ENCODE data around the gene ABHD17C. TPM values are rescaled to one million over a fixed set of nuclear protein-coding genes. Genes with fewer than 3 reads are reported as not detected.

Gene ABHD17C
- total RNA-seq, 1 experiment from 2014 or later, result 4.0 TPM

DNA sequence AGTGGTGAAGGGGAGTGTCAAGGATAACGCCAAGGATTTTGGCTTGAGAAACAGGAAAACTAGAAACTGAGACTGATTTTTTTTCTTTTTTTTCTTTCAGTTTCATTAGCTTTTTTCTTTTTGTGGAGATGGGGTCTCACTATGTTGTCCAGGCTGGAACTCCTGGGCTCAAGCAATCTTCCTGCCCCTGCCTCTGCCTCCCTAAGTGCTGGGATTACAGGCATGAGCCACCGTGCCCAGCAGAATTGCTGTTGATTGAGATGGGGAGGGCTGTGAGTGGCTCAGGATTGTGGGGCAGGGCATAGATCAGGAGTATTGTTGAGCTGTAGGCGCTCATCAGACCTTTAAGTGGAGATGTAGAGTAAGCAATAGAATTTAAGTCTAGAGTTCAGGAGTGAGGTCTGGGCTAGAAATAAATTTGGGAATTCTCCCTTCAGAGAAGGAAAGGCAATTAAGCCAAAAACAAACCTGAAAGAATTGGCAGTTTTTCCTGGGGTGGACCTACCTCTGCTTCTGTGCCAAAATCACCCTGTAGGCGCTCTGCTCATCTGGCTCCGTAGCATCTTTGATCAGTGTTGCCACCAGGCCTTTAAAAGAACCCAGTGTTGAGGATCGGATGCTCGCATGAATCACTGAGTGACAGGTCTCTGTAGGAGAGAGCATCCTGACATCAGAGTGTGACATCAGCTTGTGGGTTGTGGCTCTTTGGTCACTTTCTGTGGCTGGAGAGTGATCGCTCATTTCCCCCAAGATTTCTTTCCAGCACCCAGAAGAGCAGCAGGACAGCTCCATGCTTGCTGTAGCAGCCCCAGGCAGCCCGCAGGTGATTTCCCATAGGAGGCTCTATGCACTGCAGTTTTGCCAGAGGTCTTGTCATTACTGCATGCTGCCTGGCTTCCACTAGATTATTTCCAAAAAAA, 15.8 kb downstream of the ABHD17C start:
- DNase-seq (ENCODE audit: low read depth), result no peak
- in situ Hi-C loops (cut with HindIII; ENCODE audit: low pct_unique_long_range_greater_than_20kb, low sequenced_read_pairs), result no loop called here

DNA sequence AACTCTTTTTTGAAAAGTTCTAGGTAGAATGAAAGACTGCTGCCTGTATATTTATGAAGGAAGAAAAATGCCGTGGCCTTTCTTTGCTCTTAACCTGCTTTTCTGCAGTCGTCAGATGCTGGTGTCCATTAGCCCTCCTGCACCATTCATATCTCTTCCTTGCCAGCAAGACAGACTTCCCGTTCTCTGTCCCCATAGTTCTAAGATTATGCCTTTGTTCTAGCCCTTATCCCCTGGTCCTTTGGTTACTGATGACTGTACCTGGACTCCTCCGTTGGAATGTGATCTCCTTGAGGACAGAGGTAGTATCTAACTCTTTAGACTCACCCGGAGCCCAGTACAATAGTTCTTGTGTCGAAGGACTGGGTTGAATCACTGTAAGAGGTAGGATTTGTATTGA, 16.8 kb downstream of the ABHD17C start:
- no peak for DNase-seq (ENCODE audit: low read depth)
- in situ Hi-C loops (cut with HindIII; ENCODE audit: low pct_unique_long_range_greater_than_20kb, low sequenced_read_pairs), result no loop called here

DNA sequence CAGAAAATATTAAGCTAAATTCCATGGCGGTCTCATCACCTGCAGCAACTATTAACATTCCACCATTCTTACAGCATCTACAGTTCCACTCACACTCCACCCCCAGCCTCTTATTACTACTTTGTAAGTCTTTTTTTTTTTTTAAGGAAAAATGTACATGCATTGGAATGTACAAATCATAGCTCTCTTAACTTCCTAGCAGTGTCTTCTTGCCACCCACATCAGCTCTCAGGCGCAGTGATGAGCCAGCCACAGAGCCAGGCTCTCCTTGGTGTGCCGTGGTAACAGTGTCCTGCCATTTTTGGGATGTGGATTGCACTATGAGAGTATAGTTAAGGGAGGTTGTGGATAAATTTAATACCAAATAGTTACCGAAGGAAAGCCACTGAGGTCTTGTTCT, 17.8 kb downstream of the ABHD17C start:
- in situ Hi-C loops (cut with HindIII; ENCODE audit: low pct_unique_long_range_greater_than_20kb, low sequenced_read_pairs), result no loop called here
- DNase-seq (ENCODE audit: low read depth), result no peak

DNA sequence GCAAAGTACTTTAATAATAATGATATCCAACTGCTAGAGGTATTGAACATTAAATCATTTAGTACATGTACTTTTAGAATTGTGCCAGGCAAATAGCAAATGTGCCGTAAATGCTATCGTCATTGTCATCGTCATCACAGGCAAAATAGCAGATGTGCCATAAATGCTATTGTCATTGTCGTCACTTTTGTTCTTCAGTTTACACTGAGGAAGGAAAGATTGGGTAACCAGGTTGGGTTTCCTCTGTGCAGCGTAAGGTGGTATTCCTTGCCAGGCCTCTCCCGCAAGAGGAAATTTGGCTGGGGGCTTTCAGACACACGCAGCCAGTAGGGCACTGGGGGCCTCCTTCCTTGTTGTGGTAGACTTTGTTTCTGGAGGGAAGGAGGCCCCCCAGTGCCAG, 26.4 kb downstream of the ABHD17C start:
- no peak for DNase-seq (ENCODE audit: low read depth)
- in situ Hi-C loops (cut with HindIII; ENCODE audit: low pct_unique_long_range_greater_than_20kb, low sequenced_read_pairs), result no loop called here

DNA sequence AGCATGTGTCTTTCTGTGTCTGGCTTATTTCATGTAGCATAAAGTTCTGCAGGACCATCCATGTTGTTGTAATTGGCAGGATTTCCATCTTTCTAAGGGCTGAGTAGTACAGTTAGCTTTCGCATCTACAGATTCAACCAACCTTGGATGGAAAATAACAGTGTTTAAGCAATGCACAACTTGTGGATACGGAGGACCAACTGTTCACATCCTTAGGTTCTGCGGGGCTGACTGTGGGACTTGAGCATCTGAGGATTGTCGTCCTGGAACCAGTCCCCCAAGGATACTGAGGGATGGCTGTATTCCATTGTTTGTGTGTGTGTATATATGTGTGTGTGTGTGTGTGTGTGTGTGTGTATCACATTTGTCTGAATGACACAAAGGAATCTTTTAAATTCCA, 27.7 kb downstream of the ABHD17C start:
- DNase-seq (ENCODE audit: low read depth), result no peak
- in situ Hi-C loops (cut with HindIII; ENCODE audit: low pct_unique_long_range_greater_than_20kb, low sequenced_read_pairs), result no loop called here

DNA sequence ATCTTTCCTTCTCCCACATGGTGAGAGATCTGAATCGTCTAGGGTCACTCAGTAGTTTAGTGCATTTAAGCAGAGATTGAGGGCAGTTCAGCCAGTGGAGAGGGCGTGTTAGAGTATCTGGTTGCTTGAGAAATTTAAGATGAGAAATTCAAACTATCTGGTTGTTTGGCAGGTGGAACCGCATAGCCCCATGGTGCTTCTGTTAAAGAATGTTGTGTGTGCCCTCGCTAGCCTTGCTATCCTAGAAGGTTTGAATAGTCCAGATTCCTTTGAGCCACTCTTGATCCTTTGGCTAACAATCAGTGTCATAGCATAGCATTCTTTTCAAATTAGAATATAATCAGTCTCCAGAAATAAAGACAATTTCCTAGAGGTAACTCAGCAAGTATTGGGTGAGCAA, 32.1 kb downstream of the ABHD17C start:
- in situ Hi-C loops (cut with HindIII; ENCODE audit: low pct_unique_long_range_greater_than_20kb, low sequenced_read_pairs), result no loop called here

DNA sequence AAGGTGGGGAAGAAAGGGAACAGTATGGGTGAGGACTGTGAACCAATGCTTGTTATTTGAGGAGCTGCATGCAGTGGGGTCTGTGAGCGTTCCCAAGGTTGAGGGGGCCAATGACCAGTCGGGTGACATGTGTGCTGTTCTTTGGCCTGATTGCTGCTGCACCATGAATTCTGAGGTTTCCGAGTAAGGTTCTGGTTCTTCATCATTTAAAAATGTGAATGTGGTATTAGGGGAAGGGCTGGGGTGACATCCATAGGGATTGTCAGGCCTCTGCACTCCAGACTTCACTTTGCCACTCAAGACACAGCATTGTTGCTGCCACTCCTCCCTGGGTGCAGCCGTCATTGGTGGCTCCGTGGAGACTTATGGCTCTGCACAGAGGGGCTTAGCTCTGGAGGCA, 32.5 kb downstream of the ABHD17C start:
- DNase-seq (ENCODE audit: low read depth), result no peak
- in situ Hi-C loops (cut with HindIII; ENCODE audit: low pct_unique_long_range_greater_than_20kb, low sequenced_read_pairs), result no loop called here

More for the DNA sequence above, 32.1 kb downstream of the ABHD17C start:
- DNase-seq (ENCODE audit: low read depth), result no peak

DNA sequence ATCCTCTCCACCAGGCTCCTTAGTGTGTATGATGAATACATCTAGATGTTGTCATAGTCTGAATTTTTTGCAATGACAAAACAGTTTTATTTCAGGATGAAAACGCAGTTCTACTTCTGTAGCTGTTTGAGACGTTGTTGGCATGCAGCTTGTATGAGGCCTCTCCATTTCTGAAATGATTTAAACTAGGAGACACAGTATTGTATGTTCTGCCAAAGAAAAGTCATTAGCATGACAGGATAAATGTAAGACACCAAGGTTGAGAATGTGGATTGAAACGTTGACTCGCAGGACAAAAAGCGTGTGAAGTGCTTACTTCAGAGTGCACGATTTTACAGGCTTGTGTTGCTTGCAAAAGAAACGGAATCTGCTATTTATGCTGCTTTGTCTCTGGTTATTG, 35.3 kb downstream of the ABHD17C start:
- DNase-seq (ENCODE audit: low read depth), result no peak
- in situ Hi-C loops (cut with HindIII; ENCODE audit: low pct_unique_long_range_greater_than_20kb, low sequenced_read_pairs), result no loop called here

DNA sequence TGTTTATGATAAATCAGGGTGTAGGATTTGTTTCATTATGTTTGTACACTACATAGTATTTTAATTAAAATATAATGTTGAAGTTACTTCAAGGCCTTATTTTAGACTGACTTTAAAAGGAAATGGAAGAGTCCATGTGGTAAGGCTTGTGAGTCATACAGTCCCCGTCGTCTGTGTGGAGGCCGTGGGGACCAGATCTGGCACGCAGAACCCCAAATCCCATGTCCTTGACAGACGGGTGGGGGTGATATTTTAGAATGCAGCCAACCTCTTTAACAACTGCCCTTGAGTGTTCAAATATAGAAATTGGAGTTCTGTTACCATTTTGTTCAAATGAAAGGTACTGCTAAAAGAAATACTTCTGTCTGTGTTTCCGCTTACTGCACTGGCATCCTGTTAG, 35.8 kb downstream of the ABHD17C start:
- no peak for DNase-seq (ENCODE audit: low read depth)
- in situ Hi-C loops (cut with HindIII; ENCODE audit: low pct_unique_long_range_greater_than_20kb, low sequenced_read_pairs), result no loop called here

DNA sequence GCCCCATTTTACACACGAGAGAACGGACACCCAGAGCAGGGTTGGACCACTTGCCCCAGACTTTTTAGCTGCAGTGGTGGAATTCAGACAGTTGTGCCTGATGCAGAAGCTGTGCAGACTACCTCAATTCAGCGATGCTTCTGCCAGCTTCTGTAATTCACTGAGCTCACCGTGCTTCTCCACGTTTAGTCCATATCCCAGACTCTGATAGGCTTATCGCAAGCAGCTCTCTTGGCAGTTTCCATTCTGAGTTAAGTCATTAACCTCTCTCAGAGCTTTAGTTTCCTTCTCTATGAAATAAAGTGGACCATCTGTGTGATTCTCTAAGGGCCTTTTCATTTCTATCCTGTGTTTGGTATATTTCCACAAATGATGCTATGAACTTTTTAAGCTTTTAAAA, 37.1 kb downstream of the ABHD17C start:
- no peak for DNase-seq (ENCODE audit: low read depth)
- in situ Hi-C loops (cut with HindIII; ENCODE audit: low pct_unique_long_range_greater_than_20kb, low sequenced_read_pairs), result no loop called here

DNA sequence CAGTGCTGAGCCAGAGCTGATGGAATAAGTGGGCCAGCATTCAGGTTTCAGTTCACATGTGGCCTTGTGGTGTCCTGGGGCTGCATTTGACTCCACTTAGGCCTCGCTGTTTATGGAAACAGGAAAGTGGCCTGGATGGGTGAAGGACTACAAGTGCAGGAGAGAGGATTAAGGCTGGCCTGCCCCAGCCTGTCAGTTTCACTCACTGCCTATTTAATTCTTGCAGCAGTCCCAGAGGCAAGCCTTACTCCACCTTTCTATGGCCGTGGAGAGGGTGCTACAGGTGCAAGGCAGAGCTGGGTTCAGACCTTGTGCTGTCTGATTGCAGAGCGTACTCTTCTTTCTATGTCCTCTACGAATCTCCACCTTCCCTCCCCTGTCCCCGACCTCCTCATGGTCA, 37.7 kb downstream of the ABHD17C start:
- DNase-seq (ENCODE audit: low read depth), result no peak
- in situ Hi-C loops (cut with HindIII; ENCODE audit: low pct_unique_long_range_greater_than_20kb, low sequenced_read_pairs), result no loop called here

DNA sequence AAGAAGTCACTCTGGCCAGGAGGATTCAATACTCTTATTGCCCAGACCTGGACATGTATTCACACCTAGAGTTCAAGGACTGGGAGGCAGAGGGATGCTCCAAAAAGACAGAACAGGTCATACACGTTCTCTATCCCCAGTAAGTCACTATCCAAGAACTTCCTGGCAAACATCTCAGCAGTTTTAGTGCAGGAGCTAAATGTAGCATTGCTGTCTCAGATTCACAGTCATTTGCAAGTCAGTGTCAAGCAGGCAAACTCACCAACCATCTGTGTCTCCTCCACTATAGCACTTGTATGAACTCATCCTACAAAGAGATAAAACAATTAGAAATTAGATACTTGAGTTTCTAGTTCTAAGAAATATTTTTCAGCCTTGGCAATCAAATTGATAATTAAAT, 38.4 kb downstream of the ABHD17C start:
- DNase-seq (ENCODE audit: low read depth), result no peak
- in situ Hi-C loops (cut with HindIII; ENCODE audit: low pct_unique_long_range_greater_than_20kb, low sequenced_read_pairs), result no loop called here

DNA sequence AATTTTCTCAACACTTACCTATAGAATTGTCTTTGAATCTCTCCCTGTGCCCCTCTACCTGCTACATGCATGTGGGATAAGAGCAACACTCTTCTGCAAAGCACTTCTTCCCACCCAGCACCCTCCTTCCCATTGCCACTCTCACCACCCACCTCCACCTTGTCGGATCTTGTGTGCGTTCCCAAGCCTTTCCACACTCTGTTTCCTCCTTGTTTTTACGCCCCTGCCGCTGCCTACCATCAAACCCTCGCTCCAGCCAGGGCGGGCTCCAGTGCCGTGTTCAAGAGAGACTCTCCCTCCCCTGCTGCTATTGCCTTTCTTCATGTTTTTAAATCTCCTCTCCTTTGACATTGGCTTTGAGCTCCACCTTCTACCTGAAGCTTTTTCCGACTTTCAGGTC, 40.2 kb downstream of the ABHD17C start:
- in situ Hi-C loops (cut with HindIII; ENCODE audit: low pct_unique_long_range_greater_than_20kb, low sequenced_read_pairs), result no loop called here
- DNase-seq (ENCODE audit: low read depth), result no peak

DNA sequence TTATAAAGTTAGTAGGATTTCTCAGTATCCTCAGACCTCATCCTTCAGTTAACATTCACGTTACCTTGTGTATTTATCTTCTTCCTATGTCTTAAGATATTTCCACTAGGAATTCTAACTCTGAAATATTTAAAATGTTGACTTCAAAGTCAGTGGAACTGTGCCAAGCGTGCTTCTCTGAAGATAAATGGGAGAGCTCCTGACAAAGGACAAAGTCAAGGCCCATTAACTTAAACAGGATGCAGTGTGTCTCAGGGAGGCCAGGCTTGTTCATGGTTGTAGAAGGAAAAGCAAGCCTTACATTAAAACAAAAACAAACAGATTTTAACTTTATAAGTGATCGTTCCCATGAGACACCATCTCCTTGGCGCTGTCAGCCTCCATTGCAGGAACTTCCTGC, 41.5 kb downstream of the ABHD17C start:
- DNase-seq (ENCODE audit: low read depth), result no peak
- in situ Hi-C loops (cut with HindIII; ENCODE audit: low pct_unique_long_range_greater_than_20kb, low sequenced_read_pairs), result no loop called here

DNA sequence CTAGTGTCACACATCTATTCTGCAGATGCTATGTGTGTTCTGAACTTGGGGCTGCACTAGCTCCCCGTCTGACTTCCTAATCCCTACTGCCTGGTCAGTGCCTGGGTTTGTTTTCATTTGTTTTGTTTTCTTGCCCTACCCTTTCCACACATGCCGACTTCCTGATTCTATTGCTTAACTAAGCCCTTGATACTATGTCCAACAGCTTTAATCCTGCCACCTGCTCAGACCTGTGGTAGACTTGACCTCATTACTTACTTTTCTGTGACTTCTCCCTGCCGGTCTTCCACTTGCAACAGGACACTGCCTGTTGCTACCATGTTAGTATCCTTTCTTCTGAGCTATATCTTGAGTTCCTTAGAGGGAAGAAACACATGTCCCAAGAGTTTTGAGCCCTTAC, 44.8 kb downstream of the ABHD17C start:
- DNase-seq (ENCODE audit: low read depth), result no peak
- in situ Hi-C loops (cut with HindIII; ENCODE audit: low pct_unique_long_range_greater_than_20kb, low sequenced_read_pairs), result no loop called here

DNA sequence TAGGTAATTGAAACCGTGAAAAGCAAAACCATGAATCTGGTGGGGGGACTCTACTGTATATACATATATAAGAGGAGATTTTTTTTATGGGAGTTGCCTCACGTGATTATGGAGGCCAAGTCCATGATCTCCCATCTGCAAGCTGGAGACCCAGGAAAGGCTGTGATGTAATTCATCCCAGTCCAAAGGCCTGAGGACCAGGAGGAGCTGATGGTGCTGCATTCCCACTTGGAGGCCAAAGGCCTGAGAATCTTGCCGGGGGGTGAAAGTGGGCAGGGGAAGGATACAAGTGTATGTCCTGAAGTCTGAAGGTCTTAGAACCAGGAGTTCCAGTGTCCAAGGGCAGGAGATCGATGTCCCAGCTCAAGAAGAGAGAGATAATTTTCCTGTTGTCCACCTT, 47.0 kb downstream of the ABHD17C start:
- in situ Hi-C loops (cut with HindIII; ENCODE audit: low pct_unique_long_range_greater_than_20kb, low sequenced_read_pairs), result no loop called here
- DNase-seq (ENCODE audit: low read depth), result no peak

DNA sequence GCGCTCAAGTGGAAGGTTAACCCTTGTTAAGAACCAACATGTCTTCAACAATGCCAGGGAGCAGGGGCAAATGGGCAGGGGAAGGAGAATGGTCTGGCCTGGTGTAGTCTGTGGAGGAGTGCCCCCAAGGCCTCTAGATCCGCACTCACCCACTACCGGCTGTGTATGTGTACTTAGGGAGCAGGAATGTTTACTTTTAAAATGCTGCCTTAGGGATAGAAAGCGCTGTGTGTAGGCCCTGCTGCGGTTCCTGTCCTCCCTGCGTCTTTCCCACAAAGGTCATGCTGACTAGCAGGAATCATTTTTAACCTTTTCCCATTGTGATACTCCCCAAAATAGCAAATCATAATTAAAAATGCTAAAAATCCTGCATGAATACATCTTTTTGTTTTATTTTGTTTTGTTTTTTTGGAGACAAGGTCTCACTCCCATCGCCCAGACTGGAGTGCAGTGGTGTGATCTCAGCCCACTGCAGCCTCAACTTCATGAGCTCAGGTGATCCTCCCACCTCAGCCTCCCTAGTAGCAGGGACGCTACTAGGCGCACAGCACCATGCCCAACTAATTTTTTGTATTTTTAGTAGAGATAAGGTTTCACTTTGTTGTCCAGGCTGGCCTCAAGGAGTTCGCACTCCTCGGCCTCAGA, 48.2 kb downstream of the ABHD17C start:
- DNase-seq (ENCODE audit: low read depth), result no peak
- in situ Hi-C loops (cut with HindIII; ENCODE audit: low pct_unique_long_range_greater_than_20kb, low sequenced_read_pairs), result no loop called here

DNA sequence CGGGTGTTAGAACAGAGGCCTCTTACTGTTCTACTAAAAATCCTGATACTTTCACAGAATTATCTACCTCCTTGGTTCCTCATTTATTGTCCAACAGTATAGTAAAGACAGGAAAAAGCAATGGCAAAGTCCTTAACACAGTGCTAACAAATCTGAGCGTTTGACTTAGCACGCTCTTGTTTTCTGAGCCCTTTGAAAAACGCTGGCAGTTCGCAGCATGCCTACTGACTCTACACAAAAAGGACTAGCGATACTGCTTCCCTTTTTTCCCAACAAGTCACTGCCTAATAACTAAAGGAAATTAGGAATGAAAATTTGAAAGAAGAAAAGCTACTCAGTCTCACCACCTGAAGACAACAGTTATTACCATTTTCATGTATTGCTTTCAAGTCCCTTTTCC, 49.3 kb downstream of the ABHD17C start:
- DNase-seq (ENCODE audit: low read depth), result no peak
- in situ Hi-C loops (cut with HindIII; ENCODE audit: low pct_unique_long_range_greater_than_20kb, low sequenced_read_pairs), result no loop called here

DNA sequence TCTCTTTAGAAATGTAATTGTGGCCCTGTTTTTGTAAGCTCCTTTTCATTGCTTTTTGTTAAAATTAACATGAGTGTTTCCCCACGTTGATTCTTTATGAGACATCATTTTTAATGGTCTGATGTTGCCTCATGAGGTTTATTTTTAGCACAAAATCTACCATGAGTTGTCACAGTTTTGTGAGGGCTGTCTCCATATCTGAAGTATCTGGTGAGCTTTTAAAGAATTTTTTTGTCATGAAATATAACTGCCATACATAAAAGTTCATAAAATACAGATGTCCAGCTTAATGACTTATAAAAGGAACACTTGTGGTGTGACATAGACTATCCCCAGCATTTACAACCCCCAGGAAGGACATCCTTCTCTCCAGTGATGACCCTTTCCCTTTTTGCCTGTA, 49.7 kb downstream of the ABHD17C start:
- in situ Hi-C loops (cut with HindIII; ENCODE audit: low pct_unique_long_range_greater_than_20kb, low sequenced_read_pairs), result no loop called here
- DNase-seq (ENCODE audit: low read depth), result no peak

DNA sequence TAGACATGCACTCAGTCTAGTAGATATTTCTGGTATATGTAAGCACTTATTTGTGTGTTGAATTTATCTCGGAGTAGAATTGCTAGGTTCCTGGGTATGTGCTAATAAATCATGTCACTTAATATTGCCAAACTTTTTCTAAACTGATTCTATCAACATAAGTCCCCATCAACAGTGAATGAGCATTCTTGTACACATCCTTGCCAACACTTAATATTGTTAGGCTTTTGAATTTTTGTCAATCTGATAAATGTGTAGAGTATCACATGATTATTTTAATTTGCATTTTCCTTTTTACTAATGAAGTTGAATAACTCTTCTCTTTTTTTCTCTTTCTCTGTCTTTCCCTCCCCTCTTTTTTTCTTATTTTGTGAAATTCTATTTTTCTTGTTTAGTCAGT, 50.8 kb downstream of the ABHD17C start:
- DNase-seq (ENCODE audit: low read depth), result no peak
- in situ Hi-C loops (cut with HindIII; ENCODE audit: low pct_unique_long_range_greater_than_20kb, low sequenced_read_pairs), result no loop called here
